ENCODE results near the gene ENTPD5. TPM values are rescaled to one million over a fixed set of nuclear protein-coding genes. Genes with fewer than 3 reads are reported as not detected.
"Not testable (repeated sequence)": the region's sequence is repeated elsewhere in the genome, so short reads cannot be mapped to it uniquely, and the experiment has no call there.

Gene ENTPD5
- total and polyA plus RNA-seq, 2 donors from 2014 or later: 24.7 to 28.3 TPM

DNA sequence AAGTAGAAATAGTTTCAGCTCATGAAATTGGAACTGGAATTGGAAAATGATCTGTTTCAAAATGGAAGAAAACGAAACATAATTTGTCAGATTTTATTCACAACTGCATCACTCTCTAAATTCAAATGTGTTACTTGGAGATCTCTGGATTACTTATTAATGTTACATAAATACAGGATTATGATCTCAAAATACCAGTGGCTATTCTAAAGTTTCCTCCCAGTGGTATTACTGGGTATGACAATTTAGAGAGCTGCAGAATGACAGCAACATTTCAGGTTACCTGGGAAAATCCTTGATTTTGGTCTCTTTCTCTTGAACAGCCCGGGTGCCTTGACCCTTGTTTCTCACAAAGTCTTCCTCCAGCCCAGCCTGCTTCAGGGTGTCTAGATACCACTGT, 83.4 kb downstream of the ENTPD5 start:
- Histone ChIP-seq H3K9me3 (ENCODE audit: control insufficient read depth in 2 of 3, insufficient read depth in 1 of 3, low read length in 3 of 3) (no peaks in the 10 kb centered on the region), H3K9ac (ENCODE audit: low read length in 3 of 3) (no peak overlapping the region), H3K27ac (ENCODE audit: low read depth in 2 of 2, low read length in 2 of 2) (no peak overlapping the region), H3K36me3 (ENCODE audit: control insufficient read depth in 2 of 3, insufficient read depth in 3 of 3, low read length in 3 of 3) (peaks cover 3 to 44% (median 33%) of the 10 kb centered on the region in 3 donors), H3K4me1 (ENCODE audit: control insufficient read depth in 2 of 3, insufficient read depth in 2 of 3, low read depth in 1 of 3, low read length in 3 of 3) (no peaks in the 10 kb centered on the region), H3K4me3 (ENCODE audit: low read length in 3 of 3) (no peak overlapping the region), H3K27me3 (ENCODE audit: control insufficient read depth, insufficient read depth, low read length) (no peaks in the 10 kb centered on the region)
- FAIRE-seq (no peak), DNase-seq (peak in 1 of 5 donors; percentile 18)
- intact Hi-C loops (cut with DNase I): no loop called here
- TF ChIP-seq CTCF (IDR thresholded peaks at IDR 0.05; ENCODE audit: borderline replicate concordance, extremely low read depth, insufficient read depth): no peak

- Histone ChIP-seq H3K36me3 (ENCODE audit: control insufficient read depth in 2 of 3, insufficient read depth in 3 of 3, low read length in 3 of 3) (peaks cover 10 to 54% (median 42%) of the 10 kb centered on the region in 3 donors), H3K4me1 (ENCODE audit: control insufficient read depth in 2 of 3, insufficient read depth in 2 of 3, low read depth in 1 of 3, low read length in 3 of 3) (no peaks in the 10 kb centered on the region), H3K9ac (ENCODE audit: low read length in 3 of 3) (no peak overlapping the region), H3K27ac (ENCODE audit: low read depth in 2 of 2, low read length in 2 of 2) (no peak overlapping the region), H3K4me3 (ENCODE audit: low read length in 3 of 3) (no peak overlapping the region), H3K27me3 (ENCODE audit: control insufficient read depth, insufficient read depth, low read length) (no peaks in the 10 kb centered on the region), H3K9me3 (ENCODE audit: control insufficient read depth in 2 of 3, insufficient read depth in 1 of 3, low read length in 3 of 3) (no peaks in the 10 kb centered on the region)
- FAIRE-seq (no peak), DNase-seq (no peak)
- intact Hi-C loops (cut with DNase I): no loop called here
- no peak for TF ChIP-seq CTCF (IDR thresholded peaks at IDR 0.05; ENCODE audit: borderline replicate concordance, extremely low read depth, insufficient read depth)
Measured at GRCh38 chr14:73924337-73924736, 94.8 kb downstream of the ENTPD5 start.

DNA sequence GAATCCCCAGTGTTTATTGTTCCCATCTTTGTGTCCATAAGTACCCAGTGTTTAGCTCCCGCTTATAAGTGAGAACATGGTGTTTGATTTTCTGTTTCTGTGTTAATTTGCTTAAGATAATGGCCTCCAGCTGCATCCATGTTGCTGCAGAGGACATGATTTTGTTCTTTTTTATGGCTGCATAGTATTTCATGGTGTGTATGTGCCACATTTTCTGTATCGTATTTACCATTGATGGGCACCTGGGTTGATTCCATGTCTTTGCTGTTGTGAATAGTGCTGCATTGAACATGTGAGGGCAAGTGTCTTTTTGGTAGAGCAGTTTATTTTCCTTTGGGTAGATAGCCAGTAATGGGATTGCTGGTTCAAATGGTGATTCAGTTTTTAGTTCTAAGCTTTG, 99.6 kb downstream of the ENTPD5 start:
- peaks cover 4 to 39% (median 31%) of the 10 kb centered on the region in 3 donors for H3K36me3 ChIP-seq (ENCODE audit: control insufficient read depth in 2 of 3, insufficient read depth in 3 of 3, low read length in 3 of 3)
- H3K27me3 ChIP-seq (ENCODE audit: control insufficient read depth, insufficient read depth, low read length); H3K27ac ChIP-seq (ENCODE audit: low read depth in 2 of 2, low read length in 2 of 2); FAIRE-seq; H3K9me3 ChIP-seq (ENCODE audit: control insufficient read depth in 2 of 3, insufficient read depth in 1 of 3, low read length in 3 of 3); DNase-seq; H3K4me3 ChIP-seq (ENCODE audit: low read length in 3 of 3); intact Hi-C loops (cut with DNase I); H3K4me1 ChIP-seq (ENCODE audit: control insufficient read depth in 2 of 3, insufficient read depth in 2 of 3, low read depth in 1 of 3, low read length in 3 of 3); H3K9ac ChIP-seq (ENCODE audit: low read length in 3 of 3): not testable (repeated sequence)

GRCh38 chr14:73916324-73916723, 102.8 kb downstream of the ENTPD5 start:
- Histone ChIP-seq H3K4me3 (ENCODE audit: low read length in 3 of 3) (no peak overlapping the region), H3K4me1 (ENCODE audit: control insufficient read depth in 2 of 3, insufficient read depth in 2 of 3, low read depth in 1 of 3, low read length in 3 of 3) (no peaks in the 10 kb centered on the region), H3K9me3 (ENCODE audit: control insufficient read depth in 2 of 3, insufficient read depth in 1 of 3, low read length in 3 of 3) (no peaks in the 10 kb centered on the region), H3K27ac (ENCODE audit: low read depth in 2 of 2, low read length in 2 of 2) (no peak overlapping the region), H3K9ac (ENCODE audit: low read length in 3 of 3) (no peak overlapping the region), H3K36me3 (ENCODE audit: control insufficient read depth in 2 of 3, insufficient read depth in 3 of 3, low read length in 3 of 3) (peaks cover 4 to 16% (median 12%) of the 10 kb centered on the region in 3 donors), H3K27me3 (ENCODE audit: control insufficient read depth, insufficient read depth, low read length) (no peaks in the 10 kb centered on the region)
- DNase-seq: no peak
- intact Hi-C loops (cut with DNase I): no loop called here
- no peak for FAIRE-seq
- TF ChIP-seq CTCF (IDR thresholded peaks at IDR 0.05; ENCODE audit: borderline replicate concordance, extremely low read depth, insufficient read depth): no peak

Measured in kidney (tissue), 14 donors.